Skin epidermis (tissue), 12 donors: ENCODE results near the gene HGF.
"Not testable (repeated sequence)": the region's sequence is repeated elsewhere in the genome, so short reads cannot be mapped to it uniquely, and the experiment has no call there.

Experiments
- H3K27ac ChIP-seq, 21 experiments: fragments of 200-600 bp; sonication (generic) in 11 of 21; one replicate each; pipeline ENCODE4 v1.5.0; 2020; ENCODE audit warnings: mild to moderate bottlenecking in 3 of 21, inconsistent platforms in 2 of 21, moderate library complexity in 2 of 21
- H3K4me3 ChIP-seq, 7 experiments: fragments of 200-600 bp; sonication (generic) in 2 of 7; one replicate each; pipeline ENCODE4 v1.5.0; 2020; ENCODE audit warnings: inconsistent platforms in 2 of 7, mild to moderate bottlenecking in 2 of 7, moderate library complexity in 1 of 7

HGF gene

DNA sequence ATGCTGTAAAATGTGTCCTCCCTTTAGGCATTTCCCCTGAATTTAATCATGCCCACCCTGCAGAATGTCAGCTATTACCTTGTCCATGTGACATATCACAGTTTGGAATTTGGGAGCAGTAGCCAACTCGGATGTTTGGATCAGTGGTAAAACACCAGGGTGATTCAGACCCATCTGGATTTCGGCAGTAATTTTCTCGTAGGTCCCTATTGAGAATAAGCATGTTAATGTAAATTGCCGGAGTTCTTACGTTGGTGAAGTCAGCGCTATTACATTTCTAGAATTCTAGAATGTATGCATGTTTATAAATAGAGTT, 44.1 kb downstream of the HGF start:
- H3K27ac ChIP-seq = no peak overlapping the region
- no peak overlapping the region for H3K4me3 ChIP-seq

DNA sequence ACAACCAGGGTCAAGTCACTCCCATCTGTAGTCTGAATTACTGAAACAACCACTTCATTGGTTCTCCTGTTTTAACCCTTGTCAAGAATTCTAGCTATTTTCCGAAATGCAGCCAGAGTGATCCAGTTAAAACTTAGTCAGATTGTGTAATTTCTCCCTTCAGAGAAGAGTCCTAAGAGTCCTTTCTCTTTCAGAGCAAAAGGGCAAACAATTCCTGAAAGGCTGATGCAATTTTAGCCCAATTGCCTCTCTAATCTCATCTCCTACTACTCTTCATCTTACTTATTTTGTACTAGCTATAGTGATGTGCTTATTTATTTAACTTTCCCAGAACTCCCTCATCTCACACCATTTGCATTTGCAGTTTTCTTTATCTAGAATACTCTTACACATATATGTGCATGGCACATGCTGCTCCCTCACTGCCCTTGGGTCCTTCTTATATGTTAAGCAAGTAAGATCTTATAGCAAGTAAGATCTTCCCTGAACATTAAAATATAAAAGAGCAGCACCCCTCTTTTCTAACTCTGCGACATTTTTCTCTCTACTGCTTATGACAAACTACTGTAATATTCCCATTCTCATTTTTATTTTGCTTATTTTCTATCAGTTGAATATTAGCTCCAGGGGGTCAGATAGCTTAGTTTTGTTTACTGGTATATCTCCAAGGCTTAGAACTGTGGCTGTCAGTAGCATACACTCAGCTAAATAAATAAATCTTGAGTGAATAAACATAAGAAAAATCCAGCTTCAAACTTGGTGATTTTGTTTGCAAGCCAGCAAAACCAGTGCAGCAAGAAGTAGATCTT, 44.6 kb downstream of the HGF start:
- Histone ChIP-seq H3K27ac (no peak overlapping the region), H3K4me3 (no peak overlapping the region)

DNA sequence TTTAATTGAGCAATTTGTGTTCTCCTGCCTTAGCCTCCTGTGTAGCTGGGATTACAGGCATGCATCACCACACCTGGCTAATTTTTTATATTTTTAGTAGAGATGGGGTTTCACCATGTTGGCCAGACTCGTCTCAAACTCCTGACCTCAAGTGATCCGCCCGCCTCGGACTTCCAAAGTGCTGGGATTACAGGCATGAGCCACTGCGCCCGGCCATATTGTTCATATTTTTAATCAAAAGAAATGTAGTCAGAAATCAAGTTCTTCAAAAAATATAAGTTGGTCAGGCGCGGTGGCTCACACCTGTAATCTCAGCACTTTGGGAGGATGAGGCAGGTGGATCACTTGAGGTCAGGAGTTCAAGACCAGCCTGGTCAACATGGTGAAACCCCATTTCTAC, 47.6 kb downstream of the HGF start:
- H3K27ac ChIP-seq = not testable (repeated sequence)

DNA sequence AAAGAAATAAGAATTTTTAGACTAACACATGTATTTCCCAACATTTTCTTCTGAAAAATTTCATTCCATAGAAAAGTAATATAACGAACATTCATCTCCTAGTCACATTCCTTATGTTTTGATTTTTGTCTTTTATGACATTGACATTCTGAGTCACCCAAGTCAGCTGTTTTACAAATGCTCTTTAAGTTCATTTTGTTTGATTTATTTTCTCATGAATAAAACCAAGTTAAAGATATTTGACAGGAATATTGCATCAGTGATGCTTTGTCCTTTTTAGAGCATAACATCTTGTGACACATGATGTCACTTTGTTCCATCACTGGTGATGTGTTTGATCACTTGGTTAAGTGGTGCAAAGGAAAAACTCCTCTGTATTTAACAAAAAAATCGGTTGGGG, 48.4 kb downstream of the HGF start:
- H3K27ac ChIP-seq = no peak overlapping the region
- H3K4me3 ChIP-seq = no peak overlapping the region

More for the DNA sequence above, 47.6 kb downstream of the HGF start:
- H3K4me3 ChIP-seq = not testable (repeated sequence)

DNA sequence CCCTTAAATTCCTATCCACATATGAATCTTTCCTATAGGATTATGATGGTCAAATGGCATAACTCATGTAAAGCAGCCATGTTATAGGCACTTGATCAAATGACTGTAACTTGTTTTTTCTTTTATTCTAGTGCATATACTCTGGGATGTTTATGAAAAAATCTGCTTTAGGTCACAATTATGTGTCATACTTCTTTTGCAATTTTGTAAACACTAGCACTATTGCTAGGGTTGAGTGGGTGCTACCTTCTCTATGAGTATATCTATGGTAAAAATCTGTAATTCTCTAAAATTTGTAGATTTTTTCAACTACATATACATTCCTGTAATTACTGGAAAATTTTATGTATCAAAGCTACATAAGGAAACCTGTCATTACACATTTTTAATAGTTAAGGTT, 50.0 kb downstream of the HGF start:
- Histone ChIP-seq H3K4me3 (no peak overlapping the region), H3K27ac (no peak overlapping the region)

DNA sequence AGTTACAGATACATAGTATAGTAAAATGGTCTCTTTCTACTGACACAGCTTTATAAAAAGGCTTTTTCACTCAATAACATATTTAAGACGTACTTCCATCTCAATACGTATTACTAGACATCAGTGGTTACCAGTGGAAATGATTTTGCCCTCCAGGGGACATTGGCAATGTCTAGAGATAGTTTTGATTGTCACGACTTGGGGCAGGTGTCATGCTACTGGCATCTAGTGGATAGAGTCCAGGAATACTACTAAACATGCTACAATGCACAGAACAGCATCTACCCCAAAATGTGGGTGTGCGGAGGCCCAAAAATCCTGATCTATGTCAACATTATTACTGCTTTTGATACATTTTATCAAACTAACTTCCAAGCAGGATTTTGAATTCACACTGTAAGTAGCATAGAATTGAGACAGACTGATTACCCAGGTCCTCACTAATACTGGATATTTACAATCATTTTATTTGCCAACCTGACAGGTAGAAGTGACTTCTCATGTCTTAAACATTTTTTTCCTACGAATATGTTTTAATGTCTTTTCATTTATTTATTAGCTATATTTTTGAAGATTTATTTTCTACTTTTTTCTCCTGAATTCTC, 53.8 kb downstream of the HGF start:
- H3K27ac ChIP-seq = no peak overlapping the region
- no peak overlapping the region for H3K4me3 ChIP-seq

DNA sequence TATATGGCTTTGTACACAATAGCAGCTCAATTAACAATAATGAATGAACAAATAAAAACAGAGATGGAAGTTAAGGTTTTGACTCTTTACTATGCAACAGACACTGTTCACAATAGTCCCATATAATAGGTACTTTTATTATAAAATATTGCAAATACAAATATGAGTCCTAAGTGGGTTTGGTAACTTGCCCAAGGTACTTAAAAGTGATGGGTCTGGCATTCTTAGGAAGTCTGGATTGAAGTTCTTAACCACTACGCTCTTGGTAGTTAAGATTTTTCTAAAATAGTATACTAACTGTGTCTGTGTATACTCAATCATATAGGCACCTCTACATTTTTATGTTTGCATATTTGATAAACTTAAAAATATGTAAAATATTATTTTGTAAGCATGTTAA, 55.5 kb downstream of the HGF start:
- Histone ChIP-seq H3K27ac (no peak overlapping the region), H3K4me3 (no peak overlapping the region)

DNA sequence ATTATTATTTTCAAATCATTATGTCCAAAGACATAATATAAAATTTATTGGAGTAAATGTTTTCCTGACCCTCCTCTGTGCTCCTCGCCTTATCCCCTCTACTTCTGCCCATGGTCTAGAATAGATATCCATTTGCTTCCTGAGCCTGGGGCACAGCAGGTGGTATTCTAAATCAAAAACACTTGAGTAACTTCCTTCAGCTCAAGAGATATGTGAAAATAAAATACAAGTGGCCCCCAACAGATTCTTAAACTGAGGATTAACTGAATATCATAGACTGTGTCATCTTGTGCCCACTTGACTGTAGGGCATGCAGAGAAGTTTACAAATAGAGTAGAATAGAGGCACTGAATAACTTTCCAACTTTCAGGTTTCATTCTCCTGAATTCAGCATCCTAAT, 59.1 kb downstream of the HGF start:
- H3K4me3 ChIP-seq = no peak overlapping the region

DNA sequence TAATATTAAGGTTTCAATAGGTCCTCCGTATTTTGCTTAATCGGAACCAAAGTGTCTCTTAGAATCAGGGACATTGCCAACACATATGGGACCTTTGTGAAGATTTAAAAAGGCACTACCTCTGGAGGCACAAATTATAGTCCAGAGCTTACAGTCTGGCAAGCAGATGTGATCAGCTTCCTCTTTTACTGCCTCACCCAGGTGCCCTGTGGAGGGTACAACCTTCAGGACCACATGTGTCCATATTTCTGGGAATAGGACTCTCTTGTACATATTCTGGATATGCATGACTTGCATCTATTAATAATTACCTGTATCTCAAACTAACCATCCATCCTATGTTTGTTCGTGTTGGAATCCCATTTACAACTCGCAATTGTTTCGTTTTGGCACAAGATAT, 60.0 kb downstream of the HGF start:
- H3K27ac ChIP-seq = no peak overlapping the region
- no peak overlapping the region for H3K4me3 ChIP-seq

More for the DNA sequence above, 59.1 kb downstream of the HGF start:
- H3K27ac ChIP-seq = no peak overlapping the region

DNA sequence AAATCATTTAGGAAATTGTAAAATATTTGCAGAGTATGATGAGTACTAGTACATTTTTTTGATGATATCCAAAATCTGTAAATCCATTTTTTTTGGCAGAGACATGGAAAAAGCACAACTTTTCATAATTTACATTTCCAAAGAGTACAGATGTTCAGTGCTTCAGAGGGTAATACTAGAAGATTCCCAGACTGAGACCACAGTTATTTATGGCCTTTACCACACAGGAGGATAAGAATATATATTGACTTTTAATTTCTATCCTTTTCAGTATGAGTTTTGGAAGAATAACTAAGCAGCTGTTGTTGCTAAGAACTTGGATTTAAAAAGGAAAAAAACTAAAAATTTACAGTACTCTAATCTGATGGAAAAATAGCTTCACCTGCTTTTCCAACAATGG, 61.9 kb downstream of the HGF start:
- H3K27ac ChIP-seq = no peak overlapping the region
- no peak overlapping the region for H3K4me3 ChIP-seq

DNA sequence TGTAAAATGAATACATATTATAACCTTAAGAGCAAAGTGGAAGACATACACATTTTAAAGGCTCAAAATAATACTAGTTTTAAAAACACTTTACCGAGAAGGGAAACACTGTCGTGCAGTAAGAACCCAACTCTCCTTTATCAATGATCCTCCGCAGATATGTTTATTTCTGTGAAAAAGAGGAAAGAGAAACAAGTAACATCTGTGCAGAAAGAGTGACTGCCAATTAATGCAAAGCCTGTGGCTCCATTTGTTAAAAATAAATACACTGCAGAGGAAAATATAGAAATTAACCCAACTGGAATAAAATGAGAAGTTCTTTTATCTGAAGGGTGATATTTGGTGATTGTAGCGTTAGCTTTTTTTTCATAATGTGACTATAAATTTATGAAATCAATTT, 62.7 kb downstream of the HGF start:
- Histone ChIP-seq H3K4me3 (no peak overlapping the region), H3K27ac (no peak overlapping the region)

DNA sequence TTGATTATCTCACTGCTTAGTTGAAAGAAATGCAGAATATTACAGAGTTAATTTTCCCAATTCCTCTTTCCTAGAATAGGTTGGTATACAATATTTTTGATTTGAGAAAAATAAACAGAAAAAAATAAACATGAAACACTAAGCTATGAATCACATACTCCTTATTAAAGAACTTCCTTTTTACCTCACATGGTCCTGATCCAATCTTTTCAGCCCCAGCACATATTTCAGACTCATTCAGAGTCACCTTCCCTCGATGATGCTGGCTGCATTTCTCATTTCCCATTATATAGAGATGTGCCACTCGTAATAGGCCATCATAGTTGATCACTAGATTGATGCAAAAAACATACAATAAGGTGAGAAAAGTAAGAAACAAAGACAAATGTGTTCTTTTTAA, 64.6 kb downstream of the HGF start:
- no peak overlapping the region for H3K4me3 ChIP-seq
- H3K27ac ChIP-seq = no peak overlapping the region

DNA sequence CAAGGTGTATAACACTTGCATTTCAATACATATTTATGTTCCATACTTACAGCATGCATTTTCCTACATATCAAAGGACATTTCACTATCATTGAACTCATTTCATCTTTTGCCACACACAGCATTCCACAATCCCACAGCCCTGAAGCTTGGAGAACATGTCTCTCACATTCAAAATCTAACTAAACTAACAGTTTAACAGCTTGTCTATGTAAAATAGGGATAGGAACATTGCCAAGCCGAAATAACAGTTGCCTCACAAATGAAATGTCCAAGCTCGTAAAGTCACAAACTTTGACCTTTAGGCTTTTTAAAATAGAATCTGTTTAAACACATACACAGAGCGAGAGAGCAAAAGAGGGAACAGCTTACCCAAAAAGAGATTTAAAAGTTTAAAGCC, 65.3 kb downstream of the HGF start:
- no peak overlapping the region for H3K4me3 ChIP-seq
- H3K27ac ChIP-seq = no peak overlapping the region

DNA sequence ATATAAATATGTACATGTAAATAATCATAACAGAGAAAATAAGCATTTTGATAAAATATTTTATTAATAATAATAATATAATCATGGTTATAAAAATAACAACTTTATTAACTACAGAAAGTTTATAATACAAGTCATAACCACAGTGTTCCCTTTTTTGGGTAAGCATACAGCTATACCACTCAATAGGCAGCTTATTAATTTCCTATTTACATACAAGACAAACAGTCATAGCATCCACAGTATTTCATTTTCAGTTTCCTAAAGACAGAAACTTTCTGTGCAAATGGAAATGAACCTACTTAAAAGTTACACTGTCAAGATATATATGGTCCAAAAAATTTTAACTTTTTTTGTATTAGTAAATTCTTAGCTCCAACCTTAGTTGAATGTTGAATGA, 70.9 kb downstream of the HGF start:
- Histone ChIP-seq H3K4me3 (no peak overlapping the region), H3K27ac (no peak overlapping the region)

DNA sequence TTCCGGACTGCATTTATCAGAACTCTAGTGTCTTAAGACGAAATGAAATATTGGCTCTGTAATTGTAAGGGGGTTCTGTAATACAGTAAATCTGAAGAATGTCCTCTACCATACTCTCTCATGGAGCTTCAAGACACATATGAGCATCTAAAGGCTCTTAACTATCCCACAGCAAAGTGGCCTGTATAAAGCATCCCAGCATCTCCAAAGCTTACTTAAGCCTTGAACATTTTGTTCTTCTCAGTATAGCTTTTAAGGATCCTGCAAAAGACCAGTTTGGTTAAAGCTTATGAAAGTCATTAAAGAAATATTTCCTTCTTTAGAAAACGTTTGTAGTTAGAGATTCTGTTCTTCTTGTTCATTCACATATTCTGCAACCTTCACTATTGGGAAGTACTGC, 75.1 kb downstream of the HGF start:
- H3K4me3 ChIP-seq = no peak overlapping the region

DNA sequence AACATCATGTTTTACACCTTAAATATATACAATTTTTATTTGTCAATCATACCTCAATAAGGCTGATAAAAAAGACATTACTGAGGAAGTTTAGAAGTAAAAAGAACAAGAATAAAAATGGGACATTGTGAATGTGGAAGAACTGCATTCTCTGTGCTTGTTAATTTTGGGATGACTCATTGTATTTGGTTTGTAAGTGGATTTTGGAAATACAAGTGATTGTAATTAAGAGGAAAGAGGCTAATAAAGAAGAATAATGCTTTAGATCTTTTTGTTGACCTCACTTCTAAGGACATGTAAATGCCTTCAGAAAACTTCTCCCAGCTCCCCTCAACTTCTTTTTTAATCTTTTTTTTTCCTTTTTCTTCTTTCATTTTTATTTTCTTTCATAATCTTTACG, 76.0 kb downstream of the HGF start:
- H3K4me3 ChIP-seq = no peak overlapping the region
- H3K27ac ChIP-seq = no peak overlapping the region

More for the DNA sequence above, 75.1 kb downstream of the HGF start:
- no peak overlapping the region for H3K27ac ChIP-seq

DNA sequence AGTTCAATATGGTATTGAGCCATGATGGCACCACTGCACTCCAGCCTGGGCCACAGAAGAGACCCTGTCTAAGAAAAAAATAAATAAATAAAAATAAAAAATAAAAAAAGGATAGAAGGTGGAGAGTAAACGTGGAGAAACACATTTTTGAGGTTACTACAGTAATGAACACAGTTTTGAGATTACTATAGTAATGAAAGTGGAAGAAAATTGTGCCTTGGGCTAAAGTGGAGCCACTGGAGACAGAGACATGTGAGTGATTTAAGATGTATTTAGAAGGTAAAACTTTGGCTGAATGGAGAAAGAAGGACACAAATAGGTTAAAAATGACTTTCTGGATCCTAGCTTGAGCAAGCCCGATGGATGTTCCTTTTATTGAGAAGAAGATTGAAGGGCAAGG, 76.8 kb downstream of the HGF start:
- Histone ChIP-seq H3K4me3 (no peak overlapping the region), H3K27ac (no peak overlapping the region)

DNA sequence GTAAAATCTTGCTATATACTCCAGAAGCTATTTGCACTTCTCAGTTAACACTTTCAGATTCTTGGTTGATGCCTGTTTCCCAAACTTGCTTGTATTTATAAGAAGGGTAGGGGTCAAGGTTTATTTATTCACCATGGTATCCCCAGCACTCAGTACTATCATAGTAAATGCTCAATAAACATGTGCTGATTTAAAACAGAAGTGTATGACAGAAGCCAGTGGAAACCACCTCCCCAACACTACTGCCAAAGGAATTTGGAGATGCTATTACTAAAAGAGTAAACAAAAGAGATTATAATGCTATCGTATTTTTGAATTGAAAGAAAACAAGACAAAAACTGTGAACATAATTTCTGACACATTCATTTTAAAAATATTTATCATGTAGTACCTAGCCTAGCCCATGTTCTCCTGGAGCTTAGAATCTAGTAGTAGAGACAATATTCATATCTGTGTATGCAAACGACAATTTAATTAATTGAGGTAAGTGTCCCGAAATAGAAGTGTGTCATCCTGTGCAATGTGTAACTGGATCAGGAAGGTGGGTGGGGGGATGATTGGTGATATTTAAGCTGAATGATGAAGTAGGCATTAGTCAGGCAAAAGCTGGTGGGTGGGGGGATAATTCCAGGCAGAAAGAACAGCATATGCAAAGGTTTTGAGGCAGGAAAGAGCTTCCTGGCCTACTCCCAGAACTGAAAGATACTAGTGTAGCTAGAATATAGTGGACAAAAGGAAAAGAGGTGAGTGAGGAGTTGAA, 77.5 kb downstream of the HGF start:
- H3K4me3 ChIP-seq = no peak overlapping the region

DNA sequence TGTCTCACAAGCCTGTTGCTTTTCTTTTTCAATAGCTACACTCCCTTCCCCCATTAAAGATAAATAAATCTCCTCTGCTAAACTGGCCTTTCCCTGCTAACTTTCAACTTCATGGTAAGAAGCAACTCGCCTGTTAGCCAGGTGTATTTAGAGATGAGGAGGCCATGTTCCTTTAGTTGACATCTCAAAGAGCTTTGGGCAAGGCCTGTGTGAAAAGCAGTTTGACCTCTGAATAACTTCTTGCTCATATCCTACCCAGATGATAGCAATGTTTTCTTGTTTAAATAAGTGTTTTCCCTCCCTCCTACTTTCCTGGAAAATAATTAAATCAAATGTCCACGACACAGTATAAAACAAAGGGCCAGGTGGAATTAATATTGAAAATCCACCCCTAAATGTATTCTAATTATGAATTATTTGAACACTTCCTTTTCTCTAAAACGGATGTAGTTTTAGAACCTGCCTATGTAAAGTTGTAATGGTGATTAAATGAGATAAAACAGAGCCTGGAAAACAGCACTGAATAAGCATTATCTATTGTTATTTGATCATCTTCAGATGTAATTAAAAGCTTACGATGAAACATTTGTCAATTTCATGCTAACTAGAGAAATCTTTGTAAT, 78.5 kb downstream of the HGF start:
- H3K4me3 ChIP-seq = no peak overlapping the region

More for the DNA sequence above, 77.5 kb downstream of the HGF start:
- no peak overlapping the region for H3K27ac ChIP-seq

DNA sequence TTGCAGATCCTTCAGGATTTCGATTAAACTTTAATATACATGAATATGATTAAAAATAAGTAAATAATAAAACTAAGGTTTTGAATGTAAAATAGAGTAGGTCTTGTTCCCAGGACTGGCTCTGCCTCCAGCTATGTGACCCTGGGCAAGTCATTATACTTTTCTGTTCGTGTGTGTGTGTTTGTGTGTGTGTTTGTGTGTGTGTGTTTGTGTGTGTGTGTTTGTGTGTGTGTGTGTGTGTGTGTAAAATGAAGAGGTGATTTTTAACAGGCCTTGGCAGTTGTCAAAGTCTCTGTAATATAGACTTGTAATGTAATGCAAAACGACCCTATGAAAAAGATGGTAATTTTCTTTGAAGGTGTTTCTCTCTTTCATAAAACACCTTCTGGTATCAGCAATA, 79.2 kb downstream of the HGF start:
- H3K4me3 ChIP-seq = no peak overlapping the region
- no peak overlapping the region for H3K27ac ChIP-seq

More for the DNA sequence above, 78.5 kb downstream of the HGF start:
- no peak overlapping the region for H3K27ac ChIP-seq

DNA sequence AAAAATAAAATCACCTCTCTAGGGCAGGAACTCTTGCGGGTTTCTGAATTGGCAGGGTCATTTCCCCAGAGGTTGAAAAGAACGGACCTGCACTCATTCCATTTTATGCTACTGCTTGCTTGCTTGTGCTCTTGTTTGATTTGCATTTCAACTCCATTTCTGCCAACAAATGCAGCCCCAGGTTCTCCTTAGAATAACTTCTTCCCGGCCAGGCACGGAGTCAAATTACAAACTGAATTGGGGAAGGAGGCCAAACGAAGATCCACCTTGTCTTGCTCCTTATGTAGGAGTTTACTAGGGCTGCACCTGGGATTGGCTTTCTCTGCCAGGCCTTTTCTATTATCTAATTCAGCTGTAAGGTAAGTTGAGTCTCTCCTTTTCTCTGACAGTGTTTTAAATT, 79.6 kb downstream of the HGF start:
- H3K4me3 ChIP-seq = no peak overlapping the region
- H3K27ac ChIP-seq = no peak overlapping the region
